ENCODE data around the gene IER5L.
"Not testable (repeated sequence)": the region's sequence is repeated elsewhere in the genome, so short reads cannot be mapped to it uniquely, and the experiment has no call there.

IER5L gene

DNA sequence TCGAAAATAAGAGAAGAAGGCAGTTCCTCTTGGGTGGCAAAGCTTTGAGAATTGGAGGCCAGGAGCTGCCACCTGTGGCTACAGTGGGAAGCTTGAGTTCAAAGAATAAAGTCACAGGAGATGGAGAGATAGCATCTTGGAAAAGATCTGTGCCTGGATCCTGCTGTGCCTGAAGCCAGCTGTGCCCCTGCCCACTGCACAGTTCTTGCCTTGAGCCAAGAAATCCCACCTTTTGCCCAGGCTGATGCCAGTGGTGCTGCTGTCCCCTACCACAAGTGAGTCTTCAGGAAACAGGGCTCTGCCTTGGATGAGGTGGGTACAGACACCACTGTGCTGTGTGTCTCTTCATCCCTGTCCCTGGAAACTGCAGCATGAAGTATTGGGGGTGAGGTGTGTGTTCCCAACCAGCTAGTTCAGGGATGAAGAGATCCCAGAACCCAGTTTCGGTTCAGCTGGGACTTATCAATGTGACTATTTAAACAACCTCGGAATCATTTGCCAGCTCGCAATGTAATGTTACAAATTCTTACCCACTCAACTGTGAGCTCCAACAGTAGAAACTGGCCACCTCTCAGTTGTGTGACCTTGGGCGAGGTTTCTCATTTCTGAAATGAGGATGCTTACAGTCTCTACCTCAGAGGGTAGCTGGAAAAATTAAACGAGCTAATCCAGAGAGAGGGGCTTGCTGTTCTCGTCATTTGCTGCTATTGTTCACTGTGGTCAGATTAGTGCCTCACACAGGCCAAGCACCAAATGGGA lies 5.9 kb downstream of the IER5L start:
- H3K27ac ChIP-seq (ENCODE audit: low read length): no peak overlapping the region
- peaks cover 18% of the 10 kb centered on the region for H3K4me1 ChIP-seq (ENCODE audit: control insufficient read depth, low read depth, low read length)
- no peaks in the 10 kb centered on the region for H3K9me3 ChIP-seq (ENCODE audit: control insufficient read depth, low read depth, low read length)
- H3K4me3 ChIP-seq (ENCODE audit: low read length): no peak overlapping the region
- H3K36me3 ChIP-seq (ENCODE audit: control insufficient read depth, low read depth, low read length): no peaks in the 10 kb centered on the region
- peaks cover 71% of the 10 kb centered on the region for H3K27me3 ChIP-seq (ENCODE audit: control insufficient read depth, insufficient read depth, low read length)
- no peak overlapping the region for H3K9ac ChIP-seq (ENCODE audit: low read length)

DNA sequence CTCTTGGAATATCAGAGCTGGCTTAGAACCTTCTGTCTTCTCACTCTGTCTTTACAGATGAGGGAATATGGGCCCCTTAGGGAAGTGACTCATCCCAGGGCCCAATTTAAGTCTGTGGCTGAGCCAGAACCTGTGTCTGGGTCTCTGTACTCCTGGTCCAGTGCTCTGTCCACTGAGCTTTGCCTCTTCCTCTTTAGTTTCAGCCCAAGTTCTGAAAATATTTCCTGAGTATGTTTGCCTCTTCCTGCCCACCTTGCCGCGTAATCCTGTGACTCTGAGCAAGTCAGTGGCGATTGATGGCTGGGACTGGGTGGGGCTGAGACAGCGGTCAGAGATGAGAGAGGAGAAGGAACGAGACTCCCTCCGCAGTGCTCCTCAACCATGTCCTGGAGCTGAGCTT lies 7.8 kb downstream of the IER5L start:
- Histone ChIP-seq H3K9ac (ENCODE audit: low read length) (no peak overlapping the region), H3K4me1 (ENCODE audit: control insufficient read depth, low read depth, low read length) (peaks cover 18% of the 10 kb centered on the region), H3K4me3 (ENCODE audit: low read length) (no peak overlapping the region), H3K27ac (ENCODE audit: low read length) (no peak overlapping the region), H3K9me3 (ENCODE audit: control insufficient read depth, low read depth, low read length) (no peaks in the 10 kb centered on the region), H3K27me3 (ENCODE audit: control insufficient read depth, insufficient read depth, low read length) (peaks cover 52% of the 10 kb centered on the region), H3K36me3 (ENCODE audit: control insufficient read depth, low read depth, low read length) (no peaks in the 10 kb centered on the region)

DNA sequence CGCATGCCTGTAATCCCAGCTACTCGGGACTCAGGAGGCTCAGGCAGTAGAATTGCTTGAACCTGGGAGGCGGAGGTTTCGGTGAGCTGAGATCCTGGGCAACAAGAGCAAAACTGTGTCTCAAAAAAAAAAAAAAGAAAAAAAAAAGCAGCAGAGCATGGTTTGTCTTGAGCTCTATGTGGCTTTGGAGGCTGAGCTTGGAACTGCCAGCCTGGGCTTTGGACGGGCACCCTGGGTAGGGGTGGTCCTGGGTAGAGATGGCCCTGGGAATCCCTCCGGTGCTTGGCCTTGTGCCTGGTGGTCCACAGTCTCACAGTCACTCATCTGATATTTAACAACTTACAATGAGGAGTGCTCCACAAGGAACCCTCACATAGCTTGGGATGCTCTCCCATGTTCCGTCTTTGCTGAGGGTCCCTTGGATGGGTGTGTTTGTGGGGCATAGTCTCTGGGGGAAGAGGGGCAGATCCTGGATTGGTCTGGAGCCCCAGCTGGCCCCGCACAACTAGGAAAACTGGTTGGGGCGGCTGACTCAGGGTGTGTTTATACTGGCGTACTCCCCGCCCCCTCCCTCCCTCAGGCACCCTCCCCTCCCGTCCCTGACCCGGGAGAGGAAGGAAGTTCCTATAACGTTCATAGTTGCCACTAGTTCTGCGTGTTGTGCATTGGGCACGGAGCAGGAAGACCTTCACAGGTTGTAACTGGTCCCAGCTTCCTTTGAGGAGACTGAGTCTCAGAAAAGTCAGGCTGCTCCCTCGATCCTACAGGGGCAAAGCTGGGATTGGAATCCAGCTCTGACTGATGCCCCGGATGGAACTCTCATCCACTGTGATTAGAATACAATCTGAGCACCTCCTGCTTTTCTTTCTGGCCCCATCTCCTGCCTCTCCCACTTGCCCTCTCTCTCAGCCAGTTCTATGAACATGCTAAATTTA lies 11.2 kb downstream of the IER5L start:
- no peak overlapping the region for H3K9ac ChIP-seq (ENCODE audit: low read length)
- no peak overlapping the region for H3K27ac ChIP-seq (ENCODE audit: low read length)
- no peaks in the 10 kb centered on the region for H3K36me3 ChIP-seq (ENCODE audit: control insufficient read depth, low read depth, low read length)
- H3K4me3 ChIP-seq (ENCODE audit: low read length): peak overlapping the region; percentile 36
- H3K4me1 ChIP-seq (ENCODE audit: control insufficient read depth, low read depth, low read length): peaks cover 13% of the 10 kb centered on the region
- peaks cover 18% of the 10 kb centered on the region for H3K27me3 ChIP-seq (ENCODE audit: control insufficient read depth, insufficient read depth, low read length)
- no peaks in the 10 kb centered on the region for H3K9me3 ChIP-seq (ENCODE audit: control insufficient read depth, low read depth, low read length)

DNA sequence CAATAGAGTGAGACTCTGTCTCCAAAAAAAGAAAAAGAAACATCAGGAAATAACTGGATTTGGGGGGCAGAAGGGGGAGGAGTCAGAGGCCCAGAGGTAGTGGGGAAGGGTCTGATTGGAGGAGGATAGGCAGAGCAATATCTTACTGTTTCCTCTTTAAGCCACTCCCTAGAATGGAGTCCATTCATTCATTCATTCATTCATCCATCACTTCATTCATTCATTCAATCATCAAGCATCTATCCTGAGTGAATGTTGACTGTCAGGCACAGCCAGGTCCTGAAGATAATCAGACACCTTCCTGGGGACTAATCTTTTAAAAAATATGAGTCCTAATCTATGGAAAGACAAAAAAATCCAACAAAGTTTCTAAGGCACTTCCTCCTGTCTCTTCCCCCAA lies 12.9 kb downstream of the IER5L start:
- no peaks in the 10 kb centered on the region for H3K36me3 ChIP-seq (ENCODE audit: control insufficient read depth, low read depth, low read length)
- no peak overlapping the region for H3K27ac ChIP-seq (ENCODE audit: low read length)
- H3K4me1 ChIP-seq (ENCODE audit: control insufficient read depth, low read depth, low read length): peaks cover 13% of the 10 kb centered on the region
- peaks cover 3% of the 10 kb centered on the region for H3K27me3 ChIP-seq (ENCODE audit: control insufficient read depth, insufficient read depth, low read length)
- no peak overlapping the region for H3K4me3 ChIP-seq (ENCODE audit: low read length)
- H3K9me3 ChIP-seq (ENCODE audit: control insufficient read depth, low read depth, low read length): no peaks in the 10 kb centered on the region
- no peak overlapping the region for H3K9ac ChIP-seq (ENCODE audit: low read length)

DNA sequence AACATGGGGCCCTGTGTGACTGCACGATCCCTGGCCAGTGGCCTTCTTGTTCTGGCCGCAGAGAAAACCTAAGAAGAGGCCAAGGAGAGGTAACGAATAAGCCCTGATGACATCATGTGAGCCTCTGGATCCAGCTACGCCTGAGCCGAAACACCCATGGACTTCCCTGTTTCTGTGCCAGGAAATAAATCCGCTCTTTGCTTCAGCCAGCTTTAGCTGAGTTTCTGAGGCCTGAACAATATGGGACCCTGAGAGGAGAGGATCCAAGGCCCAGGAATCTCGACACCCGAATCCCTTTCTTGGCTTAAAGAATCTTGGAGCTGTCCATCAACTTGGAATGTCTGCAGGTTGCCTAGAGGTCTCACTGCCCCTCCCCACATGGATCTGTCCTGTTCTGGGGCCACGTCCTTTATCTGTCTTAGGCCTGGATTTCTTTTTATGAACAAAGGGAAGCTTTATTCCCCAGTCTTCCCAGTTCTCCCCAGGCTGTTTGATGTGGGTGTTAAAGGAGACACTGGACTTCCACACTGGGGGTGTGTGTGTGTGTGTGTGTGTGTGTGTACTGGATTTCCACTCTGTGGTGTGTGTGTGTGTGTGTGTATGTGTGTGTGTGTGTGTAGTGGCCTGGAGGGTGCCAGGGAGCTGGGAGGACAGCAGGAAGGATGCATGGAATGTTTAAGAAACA lies 13.7 kb downstream of the IER5L start:
- Histone ChIP-seq H3K36me3 (ENCODE audit: control insufficient read depth, low read depth, low read length) (no peaks in the 10 kb centered on the region), H3K4me3 (ENCODE audit: low read length) (no peak overlapping the region), H3K4me1 (ENCODE audit: control insufficient read depth, low read depth, low read length) (peaks cover 13% of the 10 kb centered on the region), H3K27ac (ENCODE audit: low read length) (no peak overlapping the region), H3K9me3 (ENCODE audit: control insufficient read depth, low read depth, low read length) (no peaks in the 10 kb centered on the region), H3K9ac (ENCODE audit: low read length) (no peak overlapping the region), H3K27me3 (ENCODE audit: control insufficient read depth, insufficient read depth, low read length) (no peaks in the 10 kb centered on the region)

DNA sequence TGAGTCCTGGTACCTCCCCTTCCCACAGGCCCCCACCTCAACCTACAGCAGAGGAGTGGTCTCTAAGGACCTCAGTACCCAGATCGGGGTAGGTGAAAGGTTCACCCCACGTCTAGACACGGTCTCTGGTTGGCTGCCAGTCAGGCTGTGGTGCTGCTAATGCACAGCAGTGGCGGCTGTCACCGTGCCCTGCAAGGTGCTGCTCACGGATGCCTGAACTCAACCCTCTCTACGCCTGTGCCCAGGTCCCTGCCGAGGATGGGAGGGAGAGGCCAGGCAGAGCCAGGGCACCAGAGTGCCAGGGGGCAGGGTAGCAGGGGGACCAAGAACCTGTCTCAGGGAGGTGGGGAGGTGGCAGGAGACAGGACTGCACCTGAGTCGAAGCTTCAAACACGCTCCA lies 14.3 kb downstream of the IER5L start:
- Histone ChIP-seq H3K9me3 (ENCODE audit: control insufficient read depth, low read depth, low read length) (no peaks in the 10 kb centered on the region), H3K36me3 (ENCODE audit: control insufficient read depth, low read depth, low read length) (no peaks in the 10 kb centered on the region), H3K4me1 (ENCODE audit: control insufficient read depth, low read depth, low read length) (peaks cover 13% of the 10 kb centered on the region), H3K9ac (ENCODE audit: low read length) (no peak overlapping the region), H3K4me3 (ENCODE audit: low read length) (no peak overlapping the region), H3K27ac (ENCODE audit: low read length) (no peak overlapping the region), H3K27me3 (ENCODE audit: control insufficient read depth, insufficient read depth, low read length) (no peaks in the 10 kb centered on the region)

DNA sequence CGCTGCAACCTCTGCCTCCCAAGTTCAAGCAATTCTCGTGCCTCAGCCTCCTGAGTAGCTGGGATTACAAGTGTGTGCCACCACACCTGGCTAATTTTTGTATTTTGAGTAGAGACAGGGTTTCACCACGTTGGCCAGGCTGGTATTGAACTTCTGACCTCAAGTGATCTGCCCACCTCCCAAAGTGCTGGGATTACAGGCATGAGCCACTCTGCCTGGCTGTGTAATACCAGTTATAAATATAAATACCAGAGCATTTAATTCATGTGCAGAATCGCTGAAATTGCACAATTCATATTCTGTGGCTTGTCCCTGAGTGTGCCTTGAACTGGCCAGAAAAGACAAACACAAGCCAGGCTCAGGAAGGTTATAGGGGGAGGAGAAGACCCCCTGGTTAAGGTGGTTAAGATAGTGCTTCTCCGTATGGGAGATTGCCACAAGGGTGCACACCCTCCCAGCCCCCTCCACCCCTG lies 14.8 kb downstream of the IER5L start:
- H3K36me3 ChIP-seq (ENCODE audit: control insufficient read depth, low read depth, low read length); H3K27me3 ChIP-seq (ENCODE audit: control insufficient read depth, insufficient read depth, low read length); H3K9ac ChIP-seq (ENCODE audit: low read length); H3K4me1 ChIP-seq (ENCODE audit: control insufficient read depth, low read depth, low read length); H3K27ac ChIP-seq (ENCODE audit: low read length); H3K9me3 ChIP-seq (ENCODE audit: control insufficient read depth, low read depth, low read length); H3K4me3 ChIP-seq (ENCODE audit: low read length): not testable (repeated sequence)

DNA sequence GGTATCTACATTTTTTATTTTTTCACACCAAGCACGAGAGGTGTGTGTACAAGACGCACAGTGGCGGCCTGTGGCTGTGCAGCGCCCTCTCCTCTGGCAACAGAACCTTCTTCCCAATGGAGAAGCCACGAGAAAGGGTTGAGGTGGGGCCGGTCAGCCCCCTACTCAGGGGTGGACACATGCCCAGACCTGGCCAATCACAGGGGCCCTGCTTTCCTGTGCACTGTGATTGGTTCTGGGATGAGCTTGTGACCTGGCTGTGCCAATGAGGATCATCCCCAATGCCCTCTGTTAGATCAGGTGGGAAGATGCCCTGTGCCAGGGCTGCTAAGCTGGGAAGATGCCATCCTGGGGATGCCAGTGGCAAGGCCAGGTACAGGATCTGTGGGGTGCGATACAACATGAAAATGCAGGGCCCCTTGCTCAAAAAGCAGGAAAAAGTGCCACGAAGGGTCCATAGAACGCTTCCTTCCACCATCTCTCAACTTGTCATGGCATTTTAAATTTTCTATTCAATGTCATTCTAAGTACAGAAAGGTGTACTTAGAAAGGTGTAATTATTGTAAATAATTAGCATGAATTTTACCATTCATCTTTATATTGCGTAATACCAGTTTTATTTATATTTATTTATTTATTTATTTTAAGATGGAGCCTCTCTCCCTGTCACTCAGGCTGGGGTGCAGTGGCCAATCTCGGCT lies 15.4 kb downstream of the IER5L start:
- Histone ChIP-seq H3K27ac (ENCODE audit: low read length) (no peak overlapping the region), H3K27me3 (ENCODE audit: control insufficient read depth, insufficient read depth, low read length) (no peaks in the 10 kb centered on the region), H3K36me3 (ENCODE audit: control insufficient read depth, low read depth, low read length) (no peaks in the 10 kb centered on the region), H3K9me3 (ENCODE audit: control insufficient read depth, low read depth, low read length) (no peaks in the 10 kb centered on the region), H3K4me1 (ENCODE audit: control insufficient read depth, low read depth, low read length) (peaks cover 3% of the 10 kb centered on the region), H3K4me3 (ENCODE audit: low read length) (no peak overlapping the region), H3K9ac (ENCODE audit: low read length) (no peak overlapping the region)

DNA sequence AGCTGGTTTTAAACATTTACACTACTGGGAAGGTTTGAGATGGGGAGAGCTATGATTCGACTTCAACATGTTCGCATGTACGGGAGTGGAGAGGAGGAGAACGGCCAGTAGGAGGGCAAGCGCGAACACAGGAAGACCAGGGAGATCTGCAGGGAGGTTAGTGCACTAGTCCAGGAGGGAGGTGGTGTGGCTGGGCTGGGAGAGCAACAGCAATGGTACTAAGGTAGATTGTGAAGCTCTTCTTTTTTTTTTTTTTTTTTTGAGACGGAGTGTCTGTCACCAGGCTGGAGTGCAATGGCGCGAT lies 16.6 kb downstream of the IER5L start:
- Histone ChIP-seq H3K9ac (ENCODE audit: low read length) (no peak overlapping the region), H3K27ac (ENCODE audit: low read length) (no peak overlapping the region), H3K4me1 (ENCODE audit: control insufficient read depth, low read depth, low read length) (no peaks in the 10 kb centered on the region), H3K4me3 (ENCODE audit: low read length) (no peak overlapping the region), H3K9me3 (ENCODE audit: control insufficient read depth, low read depth, low read length) (no peaks in the 10 kb centered on the region), H3K27me3 (ENCODE audit: control insufficient read depth, insufficient read depth, low read length) (no peaks in the 10 kb centered on the region), H3K36me3 (ENCODE audit: control insufficient read depth, low read depth, low read length) (no peaks in the 10 kb centered on the region)

DNA sequence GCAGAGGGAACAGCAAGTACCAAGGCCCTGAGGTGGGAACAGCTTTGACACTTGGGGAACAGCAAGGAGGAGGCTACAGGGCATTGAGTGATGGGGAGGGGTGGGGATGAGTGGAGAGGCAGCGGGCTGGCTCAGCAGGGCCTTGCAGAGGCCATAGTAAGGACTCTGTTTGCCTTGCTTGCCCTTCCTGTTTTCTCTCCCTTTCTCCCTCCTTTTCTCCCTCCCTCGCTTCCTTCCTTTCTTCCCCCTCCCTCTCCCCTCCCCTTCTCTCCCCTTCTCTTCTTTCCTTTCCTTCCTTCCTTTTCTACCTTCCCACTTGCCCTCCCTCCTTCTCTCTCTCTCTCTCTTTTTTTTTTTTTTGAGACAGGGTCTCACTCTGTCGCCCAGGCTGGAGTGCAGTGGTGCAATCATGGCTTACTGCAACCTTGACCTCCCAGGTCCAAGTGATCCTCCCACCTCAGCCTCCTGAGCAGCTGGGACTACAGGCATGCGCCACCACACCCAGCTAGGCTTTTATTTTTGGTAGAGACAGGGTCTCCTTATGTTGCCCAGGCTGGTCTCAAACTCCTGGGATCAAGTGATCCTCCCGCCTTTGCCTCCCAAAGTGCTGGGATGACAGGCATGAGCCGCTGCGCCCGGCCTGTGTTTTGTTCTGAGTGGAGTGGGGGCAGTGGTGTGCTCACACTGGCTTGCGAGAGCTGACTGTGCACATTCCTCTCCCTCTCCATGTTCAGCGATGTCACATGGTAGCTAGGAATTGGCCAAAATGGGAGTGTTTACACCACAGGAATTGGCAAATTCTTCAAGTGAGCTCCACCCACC lies 17.1 kb downstream of the IER5L start:
- no peaks in the 10 kb centered on the region for H3K4me1 ChIP-seq (ENCODE audit: control insufficient read depth, low read depth, low read length)
- no peaks in the 10 kb centered on the region for H3K36me3 ChIP-seq (ENCODE audit: control insufficient read depth, low read depth, low read length)
- no peak overlapping the region for H3K4me3 ChIP-seq (ENCODE audit: low read length)
- H3K9me3 ChIP-seq (ENCODE audit: control insufficient read depth, low read depth, low read length): no peaks in the 10 kb centered on the region
- no peak overlapping the region for H3K9ac ChIP-seq (ENCODE audit: low read length)
- no peaks in the 10 kb centered on the region for H3K27me3 ChIP-seq (ENCODE audit: control insufficient read depth, insufficient read depth, low read length)
- H3K27ac ChIP-seq (ENCODE audit: low read length): no peak overlapping the region
